HG03439 (cell line): ENCODE results near the gene KCNE3.

ENCODE experiments used
- ATAC-seq: cut with Tn5 transposase; IDR thresholded peaks from one replicate; pipeline ENCODE4 v1.9.1; 2021; ENCODE audit warnings: mild to moderate bottlenecking, moderate library complexity; ENCODE audit not compliant: unreplicated experiment

Gene KCNE3

GRCh38 chr11:74471668-74472429, 4.5 kb upstream of the KCNE3 start:
- ATAC-seq, result no peak

GRCh38 chr11:74471037-74471436, 3.7 kb upstream of the KCNE3 start:
- ATAC-seq, result no peak

- no peak for ATAC-seq
Measured at GRCh38 chr11:74470526-74470925, 3.2 kb upstream of the KCNE3 start.

- ATAC-seq, result no peak
Measured at GRCh38 chr11:74468936-74469335, 1.6 kb upstream of the KCNE3 start.

- no peak for ATAC-seq
Measured at GRCh38 chr11:74468521-74468920, 1.2 kb upstream of the KCNE3 start.

GRCh38 chr11:74468058-74468457, 709 bp upstream of the KCNE3 start:
- ATAC-seq, result no peak

GRCh38 chr11:74465291-74465708, 2.0 kb downstream of the KCNE3 start:
- no peak for ATAC-seq

GRCh38 chr11:74464746-74465145, 2.6 kb downstream of the KCNE3 start:
- no peak for ATAC-seq

- ATAC-seq, result no peak
Measured at GRCh38 chr11:74463216-74463615, 4.1 kb downstream of the KCNE3 start.

GRCh38 chr11:74462631-74463030, 4.7 kb downstream of the KCNE3 start:
- ATAC-seq, result no peak

- ATAC-seq, result no peak
Measured at GRCh38 chr11:74462009-74462408, 5.3 kb downstream of the KCNE3 start.

GRCh38 chr11:74460481-74461154, 6.7 kb downstream of the KCNE3 start:
- no peak for ATAC-seq

- ATAC-seq, result no peak
Measured at GRCh38 chr11:74460065-74460464, 7.3 kb downstream of the KCNE3 start.

- ATAC-seq, result no peak
Measured at GRCh38 chr11:74459584-74459983, 7.8 kb downstream of the KCNE3 start.

- no peak for ATAC-seq
Measured at GRCh38 chr11:74457356-74457755, 10.0 kb downstream of the KCNE3 start.

GRCh38 chr11:74453373-74453975, 13.9 kb downstream of the KCNE3 start:
- no peak for ATAC-seq

GRCh38 chr11:74452366-74452765, 15.0 kb downstream of the KCNE3 start:
- ATAC-seq, result no peak

- no peak for ATAC-seq
Measured at GRCh38 chr11:74450318-74450717, 17.0 kb downstream of the KCNE3 start.

GRCh38 chr11:74449369-74449931, 17.9 kb downstream of the KCNE3 start:
- no peak for ATAC-seq

- ATAC-seq, result no peak
Measured at GRCh38 chr11:74447720-74448119, 19.6 kb downstream of the KCNE3 start.

GRCh38 chr11:74446532-74446938, 20.8 kb downstream of the KCNE3 start:
- ATAC-seq, result no peak
